Ishikawa (cell line): ENCODE data around the gene ZNF513.

Source experiments
- CREB1 ChIP-seq: IDR thresholded peaks from 2 replicates; pipeline ENCODE4 v1.6.1; 2012; ENCODE audit warnings: low read depth
- EP300 ChIP-seq: IDR thresholded peaks from 2 replicates; pipeline ENCODE4 v1.6.1; 2012; ENCODE audit warnings: borderline replicate concordance

- no peak for TF ChIP-seq EP300
- TF ChIP-seq CREB1 = no peak
Observed at GRCh38 chr2:27356056-27356381, 24.5 kb downstream of the ZNF513 start.
